ENCODE measurements around the gene S1PR5. TPM values are rescaled to one million over a fixed set of nuclear protein-coding genes. Genes with fewer than 3 reads are reported as not detected.

S1PR5 gene
- total and polyA plus RNA-seq, 5 donors from 2014 or later = 0.17 to 0.31 (median 0.30) TPM; not detected in 2

DNA sequence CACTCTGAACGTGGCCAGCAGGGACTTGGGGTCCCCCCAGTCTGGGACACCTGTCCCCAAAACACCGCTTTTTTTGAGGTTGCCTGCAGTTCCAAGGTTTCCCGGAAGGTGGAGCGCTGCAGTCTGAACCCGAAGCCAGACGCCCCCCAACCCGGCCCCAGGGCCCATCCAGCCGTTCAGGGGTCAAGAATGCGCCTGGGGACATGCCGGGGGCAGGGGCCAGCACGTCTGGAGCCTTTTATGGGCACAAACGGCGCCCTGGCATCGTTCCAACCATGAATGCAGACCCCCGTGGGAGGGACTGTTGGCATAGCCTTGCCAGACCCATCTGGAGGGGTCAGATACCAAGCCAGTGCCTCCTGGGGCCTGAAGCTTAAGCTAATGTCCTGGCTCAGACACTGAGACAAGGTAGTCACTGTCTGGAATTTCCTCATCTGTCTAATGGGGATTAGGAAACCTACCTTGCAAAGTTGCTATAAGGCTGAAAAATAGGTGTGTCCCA lies 6.9 kb downstream of the S1PR5 start:
- H3K27ac Mint-ChIP-seq = no peak overlapping the region
- no peaks in the 10 kb centered on the region for H3K9me3 Mint-ChIP-seq
- peaks cover 24% of the 10 kb centered on the region for H3K27me3 Mint-ChIP-seq
- no peak overlapping the region for H3K4me3 ChIP-seq (ENCODE audit: low read depth, low read length)
- H3K36me3 ChIP-seq (ENCODE audit: control insufficient read depth, insufficient read depth, low read length) = no peaks in the 10 kb centered on the region
- no peak overlapping the region for H3K4me3 Mint-ChIP-seq
- ATAC-seq (ENCODE audit: low read depth in 2 of 2) = no peak
- peaks cover 9% of the 10 kb centered on the region for H3K4me1 ChIP-seq (ENCODE audit: control insufficient read depth, insufficient read depth, low read length, poor library complexity, severe bottlenecking)
- peaks cover 5 to 22% (median 5%) of the 10 kb centered on the region in 4 donors for H3K4me1 Mint-ChIP-seq
- H3K27ac ChIP-seq (ENCODE audit: insufficient read depth, low read length, poor library complexity, severe bottlenecking) = no peak overlapping the region
- no peaks in the 10 kb centered on the region for H3K36me3 Mint-ChIP-seq
- peaks cover 10% of the 10 kb centered on the region for H3K27me3 ChIP-seq (ENCODE audit: control insufficient read depth, insufficient read depth, low read length)
- peak; percentile 43 to 52 (median 44) for DNase-seq
- H3K9me3 ChIP-seq (ENCODE audit: control insufficient read depth in 2 of 2, low read length in 2 of 2) = no peaks in the 10 kb centered on the region

DNA sequence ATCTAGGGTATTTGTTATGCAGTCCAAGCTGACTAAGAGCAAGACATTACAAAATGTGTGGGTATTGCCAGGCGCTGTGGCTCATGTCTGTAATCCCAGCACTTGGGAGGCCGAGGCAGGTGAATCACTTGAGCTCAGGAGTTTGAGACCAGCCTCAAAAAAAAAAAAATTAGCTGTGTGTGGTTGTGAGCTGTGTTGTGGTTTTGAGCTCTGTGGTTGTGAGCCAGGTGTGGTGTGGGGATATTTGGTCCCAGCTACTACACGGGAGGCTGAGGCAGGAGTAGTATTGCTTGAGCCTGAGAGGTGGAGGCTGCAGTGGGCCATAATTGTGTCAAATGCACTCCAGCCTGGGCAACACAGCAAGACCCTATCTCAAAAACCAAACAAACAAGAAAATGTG lies 8.5 kb downstream of the S1PR5 start:
- no peak overlapping the region for H3K4me3 ChIP-seq (ENCODE audit: low read depth, low read length)
- ATAC-seq (ENCODE audit: low read depth in 2 of 2) (no peak), DNase-seq (no peak)
- no peaks in the 10 kb centered on the region for H3K9me3 ChIP-seq (ENCODE audit: control insufficient read depth in 2 of 2, low read length in 2 of 2)
- Mint-ChIP-seq H3K4me3 (no peak overlapping the region), H3K36me3 (no peaks in the 10 kb centered on the region), H3K9me3 (peaks cover 0 to under 1% (median 0%) of the 10 kb centered on the region in 7 donors), H3K27me3 (peaks cover 17% of the 10 kb centered on the region), H3K27ac (peak overlapping the region in 1 of 3 donors; percentile 82), H3K4me1 (peaks cover 5 to 24% (median 6%) of the 10 kb centered on the region in 4 donors)
- H3K27ac ChIP-seq (ENCODE audit: insufficient read depth, low read length, poor library complexity, severe bottlenecking) = no peak overlapping the region
- peaks cover 10% of the 10 kb centered on the region for H3K27me3 ChIP-seq (ENCODE audit: control insufficient read depth, insufficient read depth, low read length)
- H3K4me1 ChIP-seq (ENCODE audit: control insufficient read depth, insufficient read depth, low read length, poor library complexity, severe bottlenecking) = peaks cover 6% of the 10 kb centered on the region
- no peaks in the 10 kb centered on the region for H3K36me3 ChIP-seq (ENCODE audit: control insufficient read depth, insufficient read depth, low read length)

DNA sequence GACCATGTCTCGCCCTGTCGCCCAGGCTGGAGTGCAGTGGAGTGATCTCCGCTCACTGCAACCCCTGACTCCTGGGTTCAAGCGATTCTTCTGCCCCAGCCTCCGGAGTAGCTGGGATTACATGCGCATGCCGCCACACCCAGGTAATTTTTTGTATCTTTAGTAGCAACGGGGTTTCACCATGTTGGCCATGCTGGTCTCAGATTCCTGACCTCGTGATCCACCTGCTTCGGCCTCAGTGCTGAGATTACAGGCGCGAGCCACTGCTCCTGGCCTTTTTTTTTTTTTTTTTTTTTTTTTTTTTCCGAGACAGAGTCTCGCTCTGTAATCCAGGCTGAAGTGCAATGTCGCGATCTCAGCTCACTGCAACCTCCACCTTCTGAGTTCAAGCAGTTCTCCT lies 9.2 kb downstream of the S1PR5 start:
- Mint-ChIP-seq H3K36me3 (no peaks in the 10 kb centered on the region), H3K4me3 (no peak overlapping the region), H3K27ac (no peak overlapping the region), H3K9me3 (peaks cover 0 to 2% (median 0%) of the 10 kb centered on the region in 7 donors), H3K4me1 (peaks cover 5 to 22% (median 6%) of the 10 kb centered on the region in 4 donors), H3K27me3 (peaks cover 11% of the 10 kb centered on the region)
- Histone ChIP-seq H3K36me3 (ENCODE audit: control insufficient read depth, insufficient read depth, low read length) (no peaks in the 10 kb centered on the region), H3K4me1 (ENCODE audit: control insufficient read depth, insufficient read depth, low read length, poor library complexity, severe bottlenecking) (peaks cover 12% of the 10 kb centered on the region), H3K27ac (ENCODE audit: insufficient read depth, low read length, poor library complexity, severe bottlenecking) (no peak overlapping the region), H3K4me3 (ENCODE audit: low read depth, low read length) (no peak overlapping the region), H3K27me3 (ENCODE audit: control insufficient read depth, insufficient read depth, low read length) (peaks cover 4% of the 10 kb centered on the region), H3K9me3 (ENCODE audit: control insufficient read depth in 2 of 2, low read length in 2 of 2) (no peaks in the 10 kb centered on the region)
- ATAC-seq (ENCODE audit: low read depth in 2 of 2) (no peak), DNase-seq (no peak)

GRCh38 chr19:10505583-10506229 lies 11.5 kb downstream of the S1PR5 start:
- Histone ChIP-seq H3K36me3 (ENCODE audit: control insufficient read depth, insufficient read depth, low read length) (no peaks in the 10 kb centered on the region), H3K4me1 (ENCODE audit: control insufficient read depth, insufficient read depth, low read length, poor library complexity, severe bottlenecking) (peaks cover 28% of the 10 kb centered on the region), H3K27me3 (ENCODE audit: control insufficient read depth, insufficient read depth, low read length) (no peaks in the 10 kb centered on the region), H3K27ac (ENCODE audit: insufficient read depth, low read length, poor library complexity, severe bottlenecking) (no peak overlapping the region), H3K4me3 (ENCODE audit: low read depth, low read length) (no peak overlapping the region), H3K9me3 (ENCODE audit: control insufficient read depth in 2 of 2, low read length in 2 of 2) (no peaks in the 10 kb centered on the region)
- H3K36me3 Mint-ChIP-seq = no peaks in the 10 kb centered on the region
- H3K27ac Mint-ChIP-seq = peak overlapping the region in 2 of 3 donors; percentile 28 to 77
- DNase-seq (peak; percentile 58 to 88 (median 77)), ATAC-seq (ENCODE audit: low read depth in 2 of 2) (peak; percentile 37 to 44)
- H3K4me3 Mint-ChIP-seq = peak overlapping the region; percentile 74 to 87 (median 80)
- H3K4me1 Mint-ChIP-seq = peaks cover 5 to 30% (median 8%) of the 10 kb centered on the region in 4 donors
- no peaks in the 10 kb centered on the region for H3K27me3 Mint-ChIP-seq
- peaks cover 0 to 2% (median 0%) of the 10 kb centered on the region in 7 donors for H3K9me3 Mint-ChIP-seq

DNA sequence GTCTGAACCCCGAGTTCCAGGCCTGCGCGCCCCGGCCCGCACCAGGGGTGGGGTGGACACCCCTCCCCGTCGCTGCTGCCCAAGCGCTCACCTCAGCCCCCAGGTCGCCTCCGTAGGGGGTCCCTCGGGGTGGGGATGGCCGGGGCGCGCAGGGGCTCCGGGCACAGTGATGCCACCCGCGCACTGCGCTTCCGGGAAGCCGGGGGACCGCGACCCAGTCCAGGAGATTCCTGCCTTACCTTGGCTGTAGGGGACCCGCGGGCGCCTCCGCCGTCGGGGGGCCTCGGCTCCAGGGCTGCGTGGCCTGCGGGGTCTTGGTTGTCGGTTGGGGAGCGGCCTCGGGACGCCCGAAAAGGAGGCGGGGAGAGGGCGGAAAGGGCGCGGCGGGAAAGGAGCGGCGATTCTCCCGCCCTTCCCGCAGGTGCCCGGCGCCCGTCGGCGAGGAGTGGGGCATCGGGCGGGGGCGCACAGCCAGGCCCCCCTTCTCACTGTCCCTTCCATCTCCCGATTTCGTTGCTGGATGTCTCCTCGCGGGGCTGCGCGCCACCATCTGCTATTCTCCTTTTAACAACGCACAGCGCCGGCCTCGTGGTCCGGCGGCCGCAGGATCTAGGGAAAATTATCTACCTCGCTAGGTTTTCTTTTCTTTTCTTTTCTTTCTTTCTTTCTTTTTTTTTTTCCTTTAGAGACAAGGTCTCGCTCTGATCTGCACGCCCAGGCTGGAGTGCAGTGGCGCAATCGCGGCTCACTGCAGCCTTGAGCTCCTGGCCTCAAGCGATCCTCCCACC lies 14.1 kb downstream of the S1PR5 start, which contains the start of gene KEAP1:
Gene KEAP1, minus strand, starts transcription at position 355 of the 788 bp plus-strand sequence. CDS start 3,323 bp downstream, outside the sequence.
- Mint-ChIP-seq H3K27ac (peak within 1 kb of the TSS; percentile 72 to 93 (median 92)), H3K36me3 (peaks cover 10% of the 10 kb centered on the region), H3K4me1 (peaks cover 5 to 42% (median 22%) of the 10 kb centered on the region in 4 donors), H3K4me3 (peak within 1 kb of the TSS; percentile 88 to 95 (median 92)), H3K9me3 (peaks cover 0 to 2% (median 0%) of the 10 kb centered on the region in 7 donors), H3K27me3 (no peaks in the 10 kb centered on the region)
- Histone ChIP-seq H3K27me3 (ENCODE audit: control insufficient read depth, insufficient read depth, low read length) (no peaks in the 10 kb centered on the region), H3K36me3 (ENCODE audit: control insufficient read depth, insufficient read depth, low read length) (peaks cover 8% of the 10 kb centered on the region), H3K4me1 (ENCODE audit: control insufficient read depth, insufficient read depth, low read length, poor library complexity, severe bottlenecking) (peaks cover 42% of the 10 kb centered on the region), H3K27ac (ENCODE audit: insufficient read depth, low read length, poor library complexity, severe bottlenecking) (peak within 1 kb of the TSS; percentile 79), H3K9me3 (ENCODE audit: control insufficient read depth in 2 of 2, low read length in 2 of 2) (no peaks in the 10 kb centered on the region), H3K4me3 (ENCODE audit: low read depth, low read length) (peak within 1 kb of the TSS; percentile 81)
- DNase-seq = peak in 2 of 3 donors; percentile 11 to 38
- ATAC-seq (ENCODE audit: low read depth in 2 of 2) = no peak

GRCh38 chr19:10502524-10503001 lies 14.7 kb downstream of the S1PR5 start:
- peak overlapping the region; percentile 79 for H3K27ac ChIP-seq (ENCODE audit: insufficient read depth, low read length, poor library complexity, severe bottlenecking)
- H3K4me1 ChIP-seq (ENCODE audit: control insufficient read depth, insufficient read depth, low read length, poor library complexity, severe bottlenecking) = peaks cover 42% of the 10 kb centered on the region
- ATAC-seq (ENCODE audit: low read depth in 2 of 2) = peak; percentile 93 to 94
- no peaks in the 10 kb centered on the region for H3K27me3 ChIP-seq (ENCODE audit: control insufficient read depth, insufficient read depth, low read length)
- H3K9me3 Mint-ChIP-seq = peaks cover 0 to 2% (median 0%) of the 10 kb centered on the region in 7 donors
- peaks cover 5 to 43% (median 23%) of the 10 kb centered on the region in 4 donors for H3K4me1 Mint-ChIP-seq
- peaks cover 8% of the 10 kb centered on the region for H3K36me3 ChIP-seq (ENCODE audit: control insufficient read depth, insufficient read depth, low read length)
- H3K27ac Mint-ChIP-seq = peak overlapping the region in 2 of 3 donors; percentile 52 to 65
- H3K27me3 Mint-ChIP-seq = no peaks in the 10 kb centered on the region
- no peaks in the 10 kb centered on the region for H3K9me3 ChIP-seq (ENCODE audit: control insufficient read depth in 2 of 2, low read length in 2 of 2)
- H3K36me3 Mint-ChIP-seq = peaks cover 10% of the 10 kb centered on the region
- H3K4me3 Mint-ChIP-seq = peak overlapping the region; percentile 86 to 95 (median 88)
- H3K4me3 ChIP-seq (ENCODE audit: low read depth, low read length) = peak overlapping the region; percentile 81
- peak; percentile 75 to 92 (median 86) for DNase-seq

DNA sequence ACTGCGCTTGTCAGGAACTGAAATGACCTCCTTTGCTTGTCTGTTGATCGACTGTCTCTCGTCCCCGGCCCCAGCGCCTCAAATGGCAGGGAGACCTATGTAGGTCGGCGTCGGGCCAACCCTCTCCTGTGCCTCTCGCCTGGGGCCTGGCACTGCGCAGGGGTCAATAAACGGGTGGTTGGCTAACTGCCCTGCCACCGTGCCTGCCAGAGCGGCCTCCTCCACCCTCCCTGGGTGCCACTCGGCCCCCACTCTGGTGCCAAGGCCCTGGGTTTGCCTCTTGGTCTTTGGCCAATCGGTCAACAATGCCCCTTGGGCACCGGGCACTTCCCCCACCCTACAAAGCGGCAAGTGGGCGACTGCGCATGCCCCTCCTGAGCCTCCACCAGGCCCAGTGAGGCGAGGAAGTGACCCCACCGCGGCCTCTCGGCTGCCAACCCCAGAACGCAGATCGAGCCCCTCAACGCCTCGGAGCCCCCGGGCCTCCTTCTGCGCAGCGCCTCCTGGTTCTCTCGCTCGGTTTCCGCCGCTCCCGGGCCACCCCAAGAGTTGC lies 15.2 kb downstream of the S1PR5 start:
- DNase-seq (peak in 1 of 3 donors; percentile 47), ATAC-seq (ENCODE audit: low read depth in 2 of 2) (peak; percentile 3 to 6)
- Histone ChIP-seq H3K4me3 (ENCODE audit: low read depth, low read length) (peak overlapping the region; percentile 81), H3K27ac (ENCODE audit: insufficient read depth, low read length, poor library complexity, severe bottlenecking) (peak overlapping the region; percentile 79), H3K36me3 (ENCODE audit: control insufficient read depth, insufficient read depth, low read length) (peaks cover 8% of the 10 kb centered on the region), H3K4me1 (ENCODE audit: control insufficient read depth, insufficient read depth, low read length, poor library complexity, severe bottlenecking) (peaks cover 42% of the 10 kb centered on the region), H3K27me3 (ENCODE audit: control insufficient read depth, insufficient read depth, low read length) (no peaks in the 10 kb centered on the region), H3K9me3 (ENCODE audit: control insufficient read depth in 2 of 2, low read length in 2 of 2) (no peaks in the 10 kb centered on the region)
- Mint-ChIP-seq H3K4me1 (peaks cover 5 to 47% (median 25%) of the 10 kb centered on the region in 4 donors), H3K4me3 (peak overlapping the region; percentile 86 to 95 (median 88)), H3K36me3 (peaks cover 15% of the 10 kb centered on the region), H3K27ac (peak overlapping the region in 2 of 3 donors; percentile 52 to 65), H3K27me3 (no peaks in the 10 kb centered on the region), H3K9me3 (peaks cover 0 to 2% (median 0%) of the 10 kb centered on the region in 7 donors)

Measured in CD4-positive, CD25-positive, alpha-beta regulatory T cell (primary cell).